Breast epithelium (tissue), 3 donors: Measurements from ENCODE around the gene CAMK1.

Experiments used
- POLR2A ChIP-seq: fragments of 450-650 bp; IDR thresholded peaks from one replicate; pipeline ENCODE4 v1.6.1; 2016; ENCODE audit warnings: antibody characterized with exemption, mild to moderate bottlenecking, moderate library complexity
- POLR2AphosphoS5 ChIP-seq, 3 donors: sonication (generic); formaldehyde crosslinking; IDR thresholded peaks; one replicate each; pipeline ENCODE4 v1.6.1; 2017; ENCODE audit warnings: antibody characterized with exemption in 3 of 3
- TF ChIP-seq, protein P1 (sequence below), 3 donors: fragments of 450-650 bp; IDR thresholded peaks; one replicate each; pipeline ENCODE4 v1.5.1; 2016 to 2017; ENCODE audit warnings: antibody characterized with exemption in 3 of 3, mild to moderate bottlenecking in 3 of 3, moderate library complexity in 3 of 3

DNA sequence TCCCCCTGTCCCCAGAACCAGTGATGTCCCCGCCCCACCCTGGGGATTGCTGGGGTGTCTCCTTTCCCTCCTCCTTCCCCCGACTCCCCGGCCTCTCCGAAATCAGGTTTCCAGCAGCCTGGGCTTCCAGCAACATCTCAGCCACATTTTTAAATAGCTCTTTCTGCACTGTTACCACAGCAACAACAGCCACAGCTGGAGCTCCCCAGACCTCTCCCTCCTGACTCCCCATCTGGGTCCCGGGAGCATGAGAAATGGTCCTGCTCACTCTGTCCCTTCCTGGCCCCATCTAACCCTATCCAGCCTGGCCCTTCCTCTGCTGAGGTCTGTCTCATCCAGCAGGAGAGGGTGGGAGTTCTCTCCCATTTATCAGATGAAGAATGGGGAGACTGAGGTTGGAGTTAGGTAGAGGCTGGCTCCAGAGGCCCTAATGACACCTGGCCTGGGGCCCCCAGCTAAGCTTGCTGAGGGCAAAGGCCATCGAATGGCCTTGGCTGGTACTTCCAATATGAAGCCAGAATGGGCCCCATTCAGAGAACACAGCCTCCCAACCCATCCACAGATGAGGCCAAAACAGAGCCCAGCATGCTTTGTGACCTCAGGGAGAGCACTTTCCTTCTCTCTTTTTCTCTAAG is 1.5 kb downstream of the CAMK1 start:
- TF ChIP-seq POLR2A: no peak
- TF ChIP-seq, protein P1, sequence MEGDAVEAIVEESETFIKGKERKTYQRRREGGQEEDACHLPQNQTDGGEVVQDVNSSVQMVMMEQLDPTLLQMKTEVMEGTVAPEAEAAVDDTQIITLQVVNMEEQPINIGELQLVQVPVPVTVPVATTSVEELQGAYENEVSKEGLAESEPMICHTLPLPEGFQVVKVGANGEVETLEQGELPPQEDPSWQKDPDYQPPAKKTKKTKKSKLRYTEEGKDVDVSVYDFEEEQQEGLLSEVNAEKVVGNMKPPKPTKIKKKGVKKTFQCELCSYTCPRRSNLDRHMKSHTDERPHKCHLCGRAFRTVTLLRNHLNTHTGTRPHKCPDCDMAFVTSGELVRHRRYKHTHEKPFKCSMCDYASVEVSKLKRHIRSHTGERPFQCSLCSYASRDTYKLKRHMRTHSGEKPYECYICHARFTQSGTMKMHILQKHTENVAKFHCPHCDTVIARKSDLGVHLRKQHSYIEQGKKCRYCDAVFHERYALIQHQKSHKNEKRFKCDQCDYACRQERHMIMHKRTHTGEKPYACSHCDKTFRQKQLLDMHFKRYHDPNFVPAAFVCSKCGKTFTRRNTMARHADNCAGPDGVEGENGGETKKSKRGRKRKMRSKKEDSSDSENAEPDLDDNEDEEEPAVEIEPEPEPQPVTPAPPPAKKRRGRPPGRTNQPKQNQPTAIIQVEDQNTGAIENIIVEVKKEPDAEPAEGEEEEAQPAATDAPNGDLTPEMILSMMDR (IDR thresholded peaks at IDR 0.05): no peak
- no peak for TF ChIP-seq POLR2AphosphoS5 (IDR thresholded peaks at IDR 0.05)
